ENCODE data around the gene NUDT16L1. TPM values are rescaled to one million over a fixed set of nuclear protein-coding genes. Genes with fewer than 3 reads are reported as not detected.

NUDT16L1 gene
- total RNA-seq, 1 experiment from 2014 or later = 42.0 TPM

GRCh38 chr16:4700997-4701743 is 7.8 kb downstream of the NUDT16L1 start:
- no peak for ATAC-seq
- no peak overlapping the region for H3K27ac Mint-ChIP-seq
- H3K9me3 Mint-ChIP-seq = no peaks in the 10 kb centered on the region
- H3K27me3 Mint-ChIP-seq (ENCODE audit: low read depth) = no peaks in the 10 kb centered on the region
- H3K36me3 Mint-ChIP-seq = peaks cover 25% of the 10 kb centered on the region
- DNase-seq (ENCODE audit: low spot score) = no peak
- CTCF ChIA-PET = interaction anchor here (1.3 to 1.5 kb wide), 2 partner anchors 18 kb away, joined by 3 to 4 read pairs; no protein-coding TSS in a partner anchor
- H3K4me1 Mint-ChIP-seq = no peaks in the 10 kb centered on the region
- no peak for TF ChIP-seq NFATC4 (CRISPR knock-in tag; IDR thresholded peaks at IDR 0.05)
- no peak for TF ChIP-seq ZNF512 (CRISPR knock-in tag; IDR thresholded peaks at IDR 0.05; ENCODE audit: borderline replicate concordance)
- no peak for TF ChIP-seq GRHL2 (CRISPR knock-in tag; IDR thresholded peaks at IDR 0.05; ENCODE audit: insufficient replicate concordance, severe bottlenecking)
- TF ChIP-seq AFF4 (CRISPR knock-in tag; IDR thresholded peaks at IDR 0.05; ENCODE audit: borderline replicate concordance) = no peak
- TF ChIP-seq ATF2 (CRISPR knock-in tag; IDR thresholded peaks at IDR 0.05; ENCODE audit: borderline replicate concordance, low read depth) = no peak
- TF ChIP-seq GTF2I (CRISPR knock-in tag; conservative IDR thresholded peaks at IDR 0.05) = no peak
- H3K4me3 Mint-ChIP-seq = no peak overlapping the region
- POLR2A ChIA-PET = no interaction called here

GRCh38 chr16:4701791-4702465 is 8.6 kb downstream of the NUDT16L1 start:
- Mint-ChIP-seq H3K36me3 (peaks cover 31% of the 10 kb centered on the region), H3K27me3 (ENCODE audit: low read depth) (no peaks in the 10 kb centered on the region), H3K4me1 (no peaks in the 10 kb centered on the region), H3K27ac (no peak overlapping the region; the same call in 1 of the 2 replicates), H3K4me3 (no peak overlapping the region), H3K9me3 (no peaks in the 10 kb centered on the region)
- ChIA-PET CTCF (interaction anchor here (1.5 kb wide), 1 partner anchor 19 kb away, joined by 4 read pairs; no protein-coding TSS in a partner anchor), POLR2A (interaction anchor here (1.2 kb wide), 1 partner anchor 9 kb away, joined by 3 read pairs; the partner anchor contains the start of gene NUDT16L1)
- DNase-seq (ENCODE audit: low spot score) (no peak), ATAC-seq (no peak)
- TF ChIP-seq ATF1 (CRISPR knock-in tag; IDR thresholded peaks at IDR 0.05) (no peak), ZBTB43 (CRISPR knock-in tag; IDR thresholded peaks at IDR 0.05) (no peak), TEAD4 (CRISPR knock-in tag; IDR thresholded peaks at IDR 0.05) (no peak), FOXP4 (CRISPR knock-in tag; IDR thresholded peaks at IDR 0.05) (no peak), ZNF232 (CRISPR knock-in tag; IDR thresholded peaks at IDR 0.05) (no peak), E2F5 (CRISPR knock-in tag; IDR thresholded peaks at IDR 0.05) (no peak), ESRRA (CRISPR knock-in tag; IDR thresholded peaks at IDR 0.05; ENCODE audit: borderline replicate concordance) (no peak), NR1H2 (CRISPR knock-in tag; IDR thresholded peaks at IDR 0.05) (no peak), FOXJ3 (CRISPR knock-in tag; IDR thresholded peaks at IDR 0.05; ENCODE audit: borderline replicate concordance) (no peak), ELF4 (CRISPR knock-in tag; IDR thresholded peaks at IDR 0.05; ENCODE audit: low read depth) (no peak), ZNF416 (CRISPR knock-in tag; IDR thresholded peaks at IDR 0.05) (no peak), USF2 (CRISPR knock-in tag; IDR thresholded peaks at IDR 0.05) (no peak)
